Measurements from ENCODE around the gene PWWP2A. TPM values are rescaled to one million over a fixed set of nuclear protein-coding genes. Genes with fewer than 3 reads are reported as not detected.
"Not testable (repeated sequence)": the region's sequence is repeated elsewhere in the genome, so short reads cannot be mapped to it uniquely, and the experiment has no call there.

PWWP2A gene
- total RNA-seq, 1 experiment from 2014 or later = 20.6 TPM

- TF ChIP-seq, protein P1, sequence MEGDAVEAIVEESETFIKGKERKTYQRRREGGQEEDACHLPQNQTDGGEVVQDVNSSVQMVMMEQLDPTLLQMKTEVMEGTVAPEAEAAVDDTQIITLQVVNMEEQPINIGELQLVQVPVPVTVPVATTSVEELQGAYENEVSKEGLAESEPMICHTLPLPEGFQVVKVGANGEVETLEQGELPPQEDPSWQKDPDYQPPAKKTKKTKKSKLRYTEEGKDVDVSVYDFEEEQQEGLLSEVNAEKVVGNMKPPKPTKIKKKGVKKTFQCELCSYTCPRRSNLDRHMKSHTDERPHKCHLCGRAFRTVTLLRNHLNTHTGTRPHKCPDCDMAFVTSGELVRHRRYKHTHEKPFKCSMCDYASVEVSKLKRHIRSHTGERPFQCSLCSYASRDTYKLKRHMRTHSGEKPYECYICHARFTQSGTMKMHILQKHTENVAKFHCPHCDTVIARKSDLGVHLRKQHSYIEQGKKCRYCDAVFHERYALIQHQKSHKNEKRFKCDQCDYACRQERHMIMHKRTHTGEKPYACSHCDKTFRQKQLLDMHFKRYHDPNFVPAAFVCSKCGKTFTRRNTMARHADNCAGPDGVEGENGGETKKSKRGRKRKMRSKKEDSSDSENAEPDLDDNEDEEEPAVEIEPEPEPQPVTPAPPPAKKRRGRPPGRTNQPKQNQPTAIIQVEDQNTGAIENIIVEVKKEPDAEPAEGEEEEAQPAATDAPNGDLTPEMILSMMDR (IDR thresholded peaks at IDR 0.05; ENCODE audit: unreplicated experiment) = no peak
- Mint-ChIP-seq H3K27ac (ENCODE audit: low read depth, unreplicated experiment) (no peak overlapping the region), H3K4me1 (ENCODE audit: insufficient read depth, unreplicated experiment) (peaks cover 26% of the 10 kb centered on the region), H3K36me3 (ENCODE audit: insufficient read depth, unreplicated experiment) (no peaks in the 10 kb centered on the region), H3K27me3 (ENCODE audit: insufficient read depth, unreplicated experiment) (no peaks in the 10 kb centered on the region), H3K9me3 (ENCODE audit: unreplicated experiment) (no peaks in the 10 kb centered on the region), H3K4me3 (ENCODE audit: unreplicated experiment) (no peak overlapping the region)
- BruUV-seq (replicated peaks) = no TSS peak
- ChIA-PET POLR2A (interaction anchor here (0.7 kb wide), 1 partner anchor 781 kb away, joined by 3 read pairs; no protein-coding TSS in a partner anchor), CTCF (interaction anchor here (0.9 to 1.2 kb wide), 2 partner anchors 12 to 39 kb away, joined by 4 to 5 read pairs; no protein-coding TSS in a partner anchor)
- intact Hi-C loops (cut with micrococcal nuclease) = no loop called here
- no peak for DNase-seq (ENCODE audit: unreplicated experiment)
These were observed 42.4 kb upstream of the PWWP2A start for GRCh38 chr5:160161626-160162025.

GRCh38 chr5:160160875-160161274 is 41.6 kb upstream of the PWWP2A start:
- H3K27me3 Mint-ChIP-seq (ENCODE audit: insufficient read depth, unreplicated experiment); DNase-seq (ENCODE audit: unreplicated experiment); H3K4me3 Mint-ChIP-seq (ENCODE audit: unreplicated experiment); H3K9me3 Mint-ChIP-seq (ENCODE audit: unreplicated experiment); H3K36me3 Mint-ChIP-seq (ENCODE audit: insufficient read depth, unreplicated experiment); intact Hi-C loops (cut with micrococcal nuclease); BruUV-seq (replicated peaks); H3K27ac Mint-ChIP-seq (ENCODE audit: low read depth, unreplicated experiment); POLR2A ChIA-PET: not testable (repeated sequence)
- H3K4me1 Mint-ChIP-seq (ENCODE audit: insufficient read depth, unreplicated experiment) = peaks cover 19% of the 10 kb centered on the region
- CTCF ChIA-PET = interaction anchor here (0.7 to 1.2 kb wide), 3 partner anchors 11 to 115 kb away, joined by 3 to 5 read pairs (median 3); no protein-coding TSS in a partner anchor

GRCh38 chr5:160159991-160160792 is 40.9 kb upstream of the PWWP2A start:
- Mint-ChIP-seq H3K4me3 (ENCODE audit: unreplicated experiment) (no peak overlapping the region), H3K27ac (ENCODE audit: low read depth, unreplicated experiment) (no peak overlapping the region), H3K4me1 (ENCODE audit: insufficient read depth, unreplicated experiment) (peaks cover 13% of the 10 kb centered on the region), H3K27me3 (ENCODE audit: insufficient read depth, unreplicated experiment) (no peaks in the 10 kb centered on the region), H3K36me3 (ENCODE audit: insufficient read depth, unreplicated experiment) (no peaks in the 10 kb centered on the region), H3K9me3 (ENCODE audit: unreplicated experiment) (no peaks in the 10 kb centered on the region)
- TF ChIP-seq, protein P1 (IDR thresholded peaks at IDR 0.05; ENCODE audit: unreplicated experiment) = no peak
- intact Hi-C loops (cut with micrococcal nuclease) = no loop called here
- DNase-seq (ENCODE audit: unreplicated experiment) = no peak
- ChIA-PET CTCF (interaction anchor here (0.7 to 2.5 kb wide), 6 partner anchors 10 to 185 kb away, joined by 3 to 5 read pairs (median 4); no protein-coding TSS in a partner anchor), POLR2A (interaction anchor here (0.6 kb wide), 2 partner anchors 138 to 182 kb away, joined by 3 read pairs; no protein-coding TSS in a partner anchor)
- no TSS peak for BruUV-seq (replicated peaks)

DNA sequence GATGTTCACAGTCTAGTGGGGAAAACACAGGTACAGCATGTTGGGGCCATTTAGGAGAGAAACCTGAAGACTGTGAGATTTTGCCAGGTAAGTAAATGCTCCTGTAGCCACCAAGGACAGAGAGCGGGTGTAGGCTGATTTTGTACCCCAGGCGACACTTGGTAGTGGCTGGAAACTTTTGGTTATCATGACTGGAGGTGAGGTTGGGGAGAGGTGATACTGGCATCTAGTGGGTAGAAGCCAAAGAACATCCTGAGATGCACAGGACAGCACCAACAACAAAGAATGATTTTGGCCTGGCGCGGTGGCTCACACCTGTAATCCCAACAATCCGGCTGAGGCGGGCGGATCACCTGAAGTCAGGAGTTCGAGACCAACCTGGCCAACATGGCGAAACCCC is 38.8 kb upstream of the PWWP2A start:
- no peak overlapping the region for H3K27ac Mint-ChIP-seq (ENCODE audit: low read depth, unreplicated experiment)
- no peak for DNase-seq (ENCODE audit: unreplicated experiment)
- no TSS peak for BruUV-seq (replicated peaks)
- no peak overlapping the region for H3K4me3 Mint-ChIP-seq (ENCODE audit: unreplicated experiment)
- intact Hi-C loops (cut with micrococcal nuclease) = loop anchor here (1.0 kb wide), 1 partner anchor 78 kb away; no protein-coding TSS in a partner anchor
- H3K36me3 Mint-ChIP-seq (ENCODE audit: insufficient read depth, unreplicated experiment) = no peaks in the 10 kb centered on the region
- CTCF ChIA-PET = interaction anchor here (0.6 to 2.5 kb wide), 2 partner anchors 41 to 490 kb away, joined by 4 to 5 read pairs; no protein-coding TSS in a partner anchor
- peaks cover 5% of the 10 kb centered on the region for H3K4me1 Mint-ChIP-seq (ENCODE audit: insufficient read depth, unreplicated experiment)
- H3K27me3 Mint-ChIP-seq (ENCODE audit: insufficient read depth, unreplicated experiment) = no peaks in the 10 kb centered on the region
- POLR2A ChIA-PET = interaction anchor here (0.6 kb wide), 1 partner anchor 10 kb away, joined by 3 read pairs; no protein-coding TSS in a partner anchor
- no peaks in the 10 kb centered on the region for H3K9me3 Mint-ChIP-seq (ENCODE audit: unreplicated experiment)
- TF ChIP-seq, protein P1 (IDR thresholded peaks at IDR 0.05; ENCODE audit: unreplicated experiment) = no peak

All from MCF 10A (cell line).